ENCODE results near the gene PLAC1.

PLAC1 gene

GRCh38 chrX:134683351-134684005, 25.2 kb upstream of the PLAC1 start:
- H3K4me3 ChIP-seq (ENCODE audit: low read depth, low read length): no peak overlapping the region
- TF ChIP-seq CTCF (IDR thresholded peaks at IDR 0.05; ENCODE audit: low read depth, low read length): no peak
- in situ Hi-C loops (cut with HindIII; ENCODE audit: low sequenced_read_pairs): no loop called here
- no peak for DNase-seq (ENCODE audit: low read depth, low spot score)

GRCh38 chrX:134682081-134682480, 23.8 kb upstream of the PLAC1 start:
- in situ Hi-C loops (cut with HindIII; ENCODE audit: low sequenced_read_pairs): no loop called here
- no peak for DNase-seq (ENCODE audit: low read depth, low spot score)
- no peak overlapping the region for H3K4me3 ChIP-seq (ENCODE audit: low read depth, low read length)
- TF ChIP-seq CTCF (IDR thresholded peaks at IDR 0.05; ENCODE audit: low read depth, low read length): no peak

- no peak overlapping the region for H3K4me3 ChIP-seq (ENCODE audit: low read depth, low read length)
- DNase-seq (ENCODE audit: low read depth, low spot score): no peak
- in situ Hi-C loops (cut with HindIII; ENCODE audit: low sequenced_read_pairs): no loop called here
- TF ChIP-seq CTCF (IDR thresholded peaks at IDR 0.05; ENCODE audit: low read depth, low read length): no peak
Measured at GRCh38 chrX:134679644-134680043, 21.4 kb upstream of the PLAC1 start.

GRCh38 chrX:134679221-134679620, 20.9 kb upstream of the PLAC1 start:
- no peak for TF ChIP-seq CTCF (IDR thresholded peaks at IDR 0.05; ENCODE audit: low read depth, low read length)
- in situ Hi-C loops (cut with HindIII; ENCODE audit: low sequenced_read_pairs): no loop called here
- no peak overlapping the region for H3K4me3 ChIP-seq (ENCODE audit: low read depth, low read length)
- DNase-seq (ENCODE audit: low read depth, low spot score): peak; percentile 26

GRCh38 chrX:134677332-134677731, 19.1 kb upstream of the PLAC1 start:
- no peak for TF ChIP-seq CTCF (IDR thresholded peaks at IDR 0.05; ENCODE audit: low read depth, low read length)
- no peak for DNase-seq (ENCODE audit: low read depth, low spot score)
- in situ Hi-C loops (cut with HindIII; ENCODE audit: low sequenced_read_pairs): no loop called here
- H3K4me3 ChIP-seq (ENCODE audit: low read depth, low read length): no peak overlapping the region

- no peak for TF ChIP-seq CTCF (IDR thresholded peaks at IDR 0.05; ENCODE audit: low read depth, low read length)
- no peak overlapping the region for H3K4me3 ChIP-seq (ENCODE audit: low read depth, low read length)
- peak; percentile 64 for DNase-seq (ENCODE audit: low read depth, low spot score)
- in situ Hi-C loops (cut with HindIII; ENCODE audit: low sequenced_read_pairs): no loop called here
Measured at GRCh38 chrX:134676436-134676835, 18.2 kb upstream of the PLAC1 start.
